ENCODE results near the gene VAPB. TPM values are rescaled to one million over a fixed set of nuclear protein-coding genes. Genes with fewer than 3 reads are reported as not detected.

Gene VAPB
- total RNA-seq, 1 donor from 2014 or later: 47.6 TPM

GRCh38 chr20:58496429-58496769 lies 107.4 kb downstream of the VAPB start:
- H3K36me3 Mint-ChIP-seq (ENCODE audit: unreplicated experiment): no peaks in the 10 kb centered on the region
- no peak for TF ChIP-seq CTCF (IDR thresholded peaks at IDR 0.05)
- H3K27me3 Mint-ChIP-seq (ENCODE audit: unreplicated experiment): peaks cover 8% of the 10 kb centered on the region
- no peak for DNase-seq (ENCODE audit: extremely low spot score, unreplicated experiment)
- H3K27ac Mint-ChIP-seq (ENCODE audit: unreplicated experiment): no peak overlapping the region
- H3K4me1 Mint-ChIP-seq (ENCODE audit: unreplicated experiment): no peaks in the 10 kb centered on the region
- no peak overlapping the region for H3K4me3 Mint-ChIP-seq (ENCODE audit: unreplicated experiment)
- no peaks in the 10 kb centered on the region for H3K9me3 Mint-ChIP-seq (ENCODE audit: unreplicated experiment)

GRCh38 chr20:58497076-58497641 lies 108.1 kb downstream of the VAPB start:
- DNase-seq (ENCODE audit: extremely low spot score, unreplicated experiment): no peak
- H3K27me3 Mint-ChIP-seq (ENCODE audit: unreplicated experiment): peaks cover 3% of the 10 kb centered on the region
- H3K4me1 Mint-ChIP-seq (ENCODE audit: unreplicated experiment): no peaks in the 10 kb centered on the region
- H3K36me3 Mint-ChIP-seq (ENCODE audit: unreplicated experiment): peaks cover 2% of the 10 kb centered on the region
- H3K27ac Mint-ChIP-seq (ENCODE audit: unreplicated experiment): no peak overlapping the region
- no peaks in the 10 kb centered on the region for H3K9me3 Mint-ChIP-seq (ENCODE audit: unreplicated experiment)
- no peak for TF ChIP-seq CTCF (IDR thresholded peaks at IDR 0.05)
- no peak overlapping the region for H3K4me3 Mint-ChIP-seq (ENCODE audit: unreplicated experiment)

GRCh38 chr20:58497724-58498469 lies 108.9 kb downstream of the VAPB start:
- Mint-ChIP-seq H3K4me3 (ENCODE audit: unreplicated experiment) (no peak overlapping the region), H3K27ac (ENCODE audit: unreplicated experiment) (no peak overlapping the region), H3K9me3 (ENCODE audit: unreplicated experiment) (peaks cover 2% of the 10 kb centered on the region), H3K4me1 (ENCODE audit: unreplicated experiment) (no peaks in the 10 kb centered on the region), H3K27me3 (ENCODE audit: unreplicated experiment) (peaks cover 3% of the 10 kb centered on the region), H3K36me3 (ENCODE audit: unreplicated experiment) (peaks cover 2% of the 10 kb centered on the region)
- no peak for TF ChIP-seq CTCF (IDR thresholded peaks at IDR 0.05)
- DNase-seq (ENCODE audit: extremely low spot score, unreplicated experiment): no peak

- no peak overlapping the region for H3K4me3 Mint-ChIP-seq (ENCODE audit: unreplicated experiment)
Observed at GRCh38 chr20:58498470-58499068, 109.5 kb downstream of the VAPB start.

More at GRCh38 chr20:58498470-58499068, 109.5 kb downstream of the VAPB start:
- no peak for DNase-seq (ENCODE audit: extremely low spot score, unreplicated experiment)
- Mint-ChIP-seq H3K4me1 (ENCODE audit: unreplicated experiment) (no peaks in the 10 kb centered on the region), H3K27ac (ENCODE audit: unreplicated experiment) (no peak overlapping the region), H3K27me3 (ENCODE audit: unreplicated experiment) (no peaks in the 10 kb centered on the region), H3K9me3 (ENCODE audit: unreplicated experiment) (peaks cover 9% of the 10 kb centered on the region), H3K36me3 (ENCODE audit: unreplicated experiment) (peaks cover 2% of the 10 kb centered on the region)
- no peak for TF ChIP-seq CTCF (IDR thresholded peaks at IDR 0.05)

Measured in osteocyte (in vitro differentiated cells).